ENCODE results near the gene DMAC2. TPM values are rescaled to one million over a fixed set of nuclear protein-coding genes. Genes with fewer than 3 reads are reported as not detected.

The DMAC2 gene
- total RNA-seq, 4 donors from 2014 or later, result 39.1 to 53.1 (median 44.2) TPM

DNA sequence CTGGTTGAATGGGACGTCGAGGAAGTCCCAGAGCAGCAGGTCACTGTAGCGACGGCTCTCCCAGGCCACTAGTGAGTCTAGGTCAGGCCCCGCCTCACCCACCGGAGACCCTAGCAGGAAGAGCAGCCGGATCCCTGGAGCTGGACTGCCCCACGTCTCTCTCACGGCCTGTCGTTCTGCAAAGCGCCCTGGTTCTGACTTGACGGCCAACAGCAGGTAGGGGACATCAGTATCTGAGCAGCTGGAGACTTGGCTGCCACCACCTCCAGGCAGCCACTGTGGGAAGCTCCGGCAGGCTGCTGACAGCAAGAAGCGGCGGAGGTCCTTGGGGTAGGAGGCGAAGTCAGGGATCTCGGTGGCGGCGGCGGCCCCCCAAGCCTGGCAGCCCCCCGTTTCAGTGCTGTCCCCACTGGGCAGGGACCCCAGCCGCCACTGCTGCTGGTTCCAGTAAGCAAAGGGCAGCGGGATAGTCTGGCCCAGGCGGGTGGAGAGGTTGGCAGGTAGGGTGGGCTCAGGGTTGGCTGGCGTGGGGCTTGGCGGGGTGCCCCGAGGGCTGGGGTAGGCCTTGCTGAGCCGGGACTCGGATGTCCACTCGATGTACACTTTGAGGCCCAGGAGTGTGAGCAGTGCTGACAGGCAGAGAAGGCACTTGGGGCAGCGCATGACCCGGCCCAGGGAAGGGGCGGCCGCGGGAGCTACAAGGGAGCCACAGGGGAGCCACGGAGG, 13.4 kb downstream of the DMAC2 start:
- peak overlapping the region in 1 of 3 donors; percentile 86 for H3K27ac ChIP-seq
- TF ChIP-seq POLR2A (IDR thresholded peaks at IDR 0.05), result no peak
- TF ChIP-seq, protein P1, sequence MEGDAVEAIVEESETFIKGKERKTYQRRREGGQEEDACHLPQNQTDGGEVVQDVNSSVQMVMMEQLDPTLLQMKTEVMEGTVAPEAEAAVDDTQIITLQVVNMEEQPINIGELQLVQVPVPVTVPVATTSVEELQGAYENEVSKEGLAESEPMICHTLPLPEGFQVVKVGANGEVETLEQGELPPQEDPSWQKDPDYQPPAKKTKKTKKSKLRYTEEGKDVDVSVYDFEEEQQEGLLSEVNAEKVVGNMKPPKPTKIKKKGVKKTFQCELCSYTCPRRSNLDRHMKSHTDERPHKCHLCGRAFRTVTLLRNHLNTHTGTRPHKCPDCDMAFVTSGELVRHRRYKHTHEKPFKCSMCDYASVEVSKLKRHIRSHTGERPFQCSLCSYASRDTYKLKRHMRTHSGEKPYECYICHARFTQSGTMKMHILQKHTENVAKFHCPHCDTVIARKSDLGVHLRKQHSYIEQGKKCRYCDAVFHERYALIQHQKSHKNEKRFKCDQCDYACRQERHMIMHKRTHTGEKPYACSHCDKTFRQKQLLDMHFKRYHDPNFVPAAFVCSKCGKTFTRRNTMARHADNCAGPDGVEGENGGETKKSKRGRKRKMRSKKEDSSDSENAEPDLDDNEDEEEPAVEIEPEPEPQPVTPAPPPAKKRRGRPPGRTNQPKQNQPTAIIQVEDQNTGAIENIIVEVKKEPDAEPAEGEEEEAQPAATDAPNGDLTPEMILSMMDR (IDR thresholded peaks at IDR 0.05), result no peak
- intact Hi-C loops (cut with DNase I), result no loop called here
- WGBS, 2 donors, result 86 to 87% methylated on average over 19 to 25 of the region's 36 CpGs
- H3K27me3 ChIP-seq, result no peaks in the 10 kb centered on the region
- no peak for DNase-seq
- H3K9me3 ChIP-seq, result no peaks in the 10 kb centered on the region
- H3K4me1 ChIP-seq, result peaks cover 17 to 31% of the 10 kb centered on the region in 2 donors
- H3K4me3 ChIP-seq (replicated peaks in 1 of 3), result peak overlapping the region in 1 of 3 donors; percentile 30
- peaks cover 22 to 26% of the 10 kb centered on the region in 2 donors for H3K36me3 ChIP-seq

DNA sequence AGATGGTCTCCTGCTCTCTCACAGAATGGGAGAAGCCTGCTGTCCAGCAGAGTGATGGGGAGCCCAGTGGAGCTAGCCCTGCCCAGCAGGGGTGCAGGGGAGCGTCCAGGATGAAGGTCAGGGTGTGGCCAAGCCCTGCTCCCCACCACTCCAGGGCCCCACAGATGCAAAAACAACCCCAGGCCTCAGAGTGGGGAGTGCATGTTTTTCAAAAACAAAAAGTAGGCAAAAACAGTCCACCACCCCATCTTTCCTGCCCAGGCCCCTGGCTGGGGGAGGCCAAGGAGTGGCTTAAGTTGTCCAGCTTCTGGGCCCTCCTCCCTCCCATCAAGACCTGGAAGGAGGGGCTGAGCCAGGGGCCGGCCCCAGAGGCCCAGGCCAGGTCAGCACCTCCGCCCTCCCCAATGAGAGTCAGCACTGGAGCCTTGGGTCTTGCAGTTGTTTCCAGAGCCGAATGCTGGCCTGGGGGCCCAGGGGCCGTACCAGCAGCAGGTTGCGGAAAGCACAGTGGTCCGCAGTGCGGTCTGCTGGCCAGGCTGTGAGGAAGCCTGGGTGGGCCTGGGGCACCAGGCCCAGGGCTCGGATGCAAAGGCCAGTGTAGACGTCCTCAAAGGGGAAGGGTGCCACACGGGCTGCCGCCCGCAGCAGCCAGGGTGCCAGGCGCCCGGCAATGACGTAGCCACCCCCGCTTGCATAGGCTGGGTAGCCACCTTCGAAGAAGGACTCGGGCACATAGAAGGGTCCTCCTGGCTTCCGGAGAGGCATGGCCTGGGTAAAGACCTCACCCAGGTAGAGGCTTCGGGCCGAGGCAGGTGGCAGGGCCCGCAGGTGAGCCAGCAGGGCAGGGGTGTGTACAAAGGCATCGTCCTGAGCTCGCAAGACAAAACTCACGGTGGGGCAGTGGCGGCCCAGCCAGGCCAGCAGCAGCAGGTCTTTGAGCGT, 14.3 kb downstream of the DMAC2 start:
- 91 to 98% methylated on average over 2 to 24 of the region's 28 CpGs for WGBS, 2 donors
- peaks cover 26 to 29% of the 10 kb centered on the region in 2 donors for H3K36me3 ChIP-seq
- TF ChIP-seq, protein P1 (IDR thresholded peaks at IDR 0.05), result no peak
- no peak for TF ChIP-seq POLR2A (IDR thresholded peaks at IDR 0.05)
- H3K27ac ChIP-seq, result no peak overlapping the region
- peaks cover 17 to 31% of the 10 kb centered on the region in 2 donors for H3K4me1 ChIP-seq
- no peak for DNase-seq
- H3K27me3 ChIP-seq, result no peaks in the 10 kb centered on the region
- no peak overlapping the region for H3K4me3 ChIP-seq (replicated peaks in 1 of 3)
- H3K9me3 ChIP-seq, result no peaks in the 10 kb centered on the region
- intact Hi-C loops (cut with DNase I), result no loop called here

DNA sequence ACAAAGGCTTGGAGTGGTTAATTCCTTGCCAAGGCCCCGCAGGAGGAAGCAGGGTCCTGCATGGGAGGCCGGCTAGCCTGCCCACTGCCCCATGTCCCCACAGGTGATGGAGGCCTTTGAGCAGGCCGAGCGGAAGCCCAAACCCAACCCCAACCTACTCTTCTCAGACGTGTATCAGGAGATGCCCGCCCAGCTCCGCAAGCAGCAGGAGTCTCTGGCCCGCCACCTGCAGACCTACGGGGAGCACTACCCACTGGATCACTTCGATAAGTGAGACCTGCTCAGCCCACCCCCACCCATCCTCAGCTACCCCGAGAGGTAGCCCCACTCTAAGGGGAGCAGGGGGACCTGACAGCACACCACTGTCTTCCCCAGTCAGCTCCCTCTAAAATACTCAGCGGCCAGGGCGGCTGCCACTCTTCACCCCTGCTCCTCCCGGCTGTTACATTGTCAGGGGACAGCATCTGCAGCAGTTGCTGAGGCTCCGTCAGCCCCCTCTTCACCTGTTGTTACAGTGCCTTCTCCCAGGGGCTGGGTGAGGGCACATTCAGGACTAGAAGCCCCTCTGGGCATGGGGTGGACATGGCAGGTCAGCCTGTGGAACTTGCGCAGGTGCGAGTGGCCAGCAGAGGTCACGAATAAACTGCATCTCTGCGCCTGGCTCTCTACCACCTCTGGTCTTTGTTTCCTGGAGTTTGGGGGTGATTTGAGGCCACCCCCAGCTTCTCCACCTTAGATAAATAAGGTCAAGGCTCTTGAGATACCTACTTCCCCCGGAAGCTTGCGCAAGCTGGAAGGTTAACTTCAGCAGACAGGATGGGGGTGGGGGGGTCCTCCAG, 15.2 kb downstream of the DMAC2 start:
- DNase-seq, result no peak
- intact Hi-C loops (cut with DNase I), result no loop called here
- no peak overlapping the region for H3K27ac ChIP-seq

DNA sequence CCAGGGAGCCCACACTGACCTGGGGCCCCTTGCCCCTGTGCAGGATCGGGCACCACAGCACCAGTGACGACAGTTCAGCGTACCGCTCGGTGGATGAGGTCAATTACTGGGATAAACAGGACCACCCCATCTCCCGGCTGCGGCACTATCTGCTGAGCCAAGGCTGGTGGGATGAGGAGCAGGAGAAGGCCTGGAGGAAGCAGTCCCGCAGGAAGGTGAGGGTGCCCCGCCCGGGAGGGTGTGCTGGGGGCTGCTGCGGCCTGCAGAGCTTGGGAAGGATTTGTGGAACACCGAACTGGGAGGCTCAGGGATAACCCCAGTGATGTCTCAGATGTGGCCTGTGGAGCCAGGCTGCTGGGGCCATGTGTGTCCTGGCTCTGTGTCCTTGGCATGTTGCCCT, 16.8 kb downstream of the DMAC2 start:
- Histone ChIP-seq H3K36me3 (peaks cover 42 to 48% of the 10 kb centered on the region in 2 donors), H3K27ac (no peak overlapping the region)
- WGBS, 2 donors, result 94 to 95% methylated on average over 11 to 12 of the region's 12 CpGs

More for the DNA sequence above, 15.2 kb downstream of the DMAC2 start:
- H3K4me3 ChIP-seq (replicated peaks in 1 of 3), result no peak overlapping the region
- no peaks in the 10 kb centered on the region for H3K27me3 ChIP-seq
- 88 to 90% methylated on average over 18 to 21 of the region's 21 CpGs for WGBS, 2 donors
- no peak for TF ChIP-seq POLR2A (IDR thresholded peaks at IDR 0.05)
- peaks cover 35 to 38% of the 10 kb centered on the region in 2 donors for H3K36me3 ChIP-seq
- peaks cover 17 to 31% of the 10 kb centered on the region in 2 donors for H3K4me1 ChIP-seq
- H3K9me3 ChIP-seq, result no peaks in the 10 kb centered on the region

More for the DNA sequence above, 16.8 kb downstream of the DMAC2 start:
- peaks cover 9 to 17% of the 10 kb centered on the region in 2 donors for H3K4me1 ChIP-seq
- TF ChIP-seq, protein P1 (IDR thresholded peaks at IDR 0.05), result no peak
- TF ChIP-seq POLR2A (IDR thresholded peaks at IDR 0.05), result no peak
- DNase-seq, result no peak
- no peaks in the 10 kb centered on the region for H3K9me3 ChIP-seq
- H3K4me3 ChIP-seq (replicated peaks in 1 of 3), result no peak overlapping the region
- no peaks in the 10 kb centered on the region for H3K27me3 ChIP-seq
- intact Hi-C loops (cut with DNase I), result no loop called here
